Activated CD4-positive, alpha-beta memory T cell treated with anti-CD3 and anti-CD28 coated beads for 36 hours (primary cell): ENCODE results near the gene MAPK4. TPM values are rescaled to one million over a fixed set of nuclear protein-coding genes. Genes with fewer than 3 reads are reported as not detected.

Source experiments
- CTCF ChIA-PET: fragments of 350-600 bp; sonication (Branson Sonifier 250); formaldehyde crosslinking; loops from one replicate; lab custom pipeline; 2021; ENCODE audit warnings: antibody characterized with exemption, inconsistent platforms; lab: Charles Lee
- POLR2A ChIA-PET: fragments of 350-600 bp; sonication (Branson Sonifier 250); formaldehyde crosslinking; loops from one replicate; lab custom pipeline; 2021; ENCODE audit warnings: antibody characterized with exemption; lab: Charles Lee
- DNase-seq: peaks from one replicate; pipeline ENCODE4 v3.0.0-alpha.2; 2020
- H3K27ac Mint-ChIP-seq: one replicate; pipeline ENCODE4 v1.8.0; 2021; ENCODE audit warnings: mixed read lengths
- H3K27me3 Mint-ChIP-seq: one replicate; pipeline ENCODE4 v1.8.0; 2021; ENCODE audit warnings: mixed read lengths
- H3K36me3 Mint-ChIP-seq: one replicate; pipeline ENCODE4 v1.8.0; 2021; ENCODE audit warnings: mixed read lengths
- H3K4me1 Mint-ChIP-seq: one replicate; pipeline ENCODE4 v1.8.0; 2021; ENCODE audit warnings: low read depth, mixed read lengths
- H3K4me3 Mint-ChIP-seq: one replicate; pipeline ENCODE4 v1.8.0; 2021; ENCODE audit warnings: mild to moderate bottlenecking, mixed read lengths
- H3K9me3 Mint-ChIP-seq: one replicate; pipeline ENCODE4 v1.8.0; 2021; ENCODE audit warnings: mixed read lengths
- intact Hi-C: fragments of 100-400 bp; cut with micrococcal nuclease; formaldehyde crosslinking; loops from one replicate; pipeline ENCODE4 v1.15.1; 2023
- total RNA-seq, 2 experiments: library from RNA; stranded (reverse); gene quantifications; one replicate each; pipeline ENCODE4 v1.2.3, GENCODE V29; 2021

MAPK4 gene
- total RNA-seq, 2 experiments from 2014 or later = not detected

- no peak overlapping the region for H3K27ac Mint-ChIP-seq
- POLR2A ChIA-PET = no interaction called here
- no peak overlapping the region for H3K4me3 Mint-ChIP-seq
- H3K9me3 Mint-ChIP-seq = peaks cover 5% of the 10 kb centered on the region
- no peaks in the 10 kb centered on the region for H3K36me3 Mint-ChIP-seq
- CTCF ChIA-PET = no interaction called here
- H3K27me3 Mint-ChIP-seq = peaks cover 2% of the 10 kb centered on the region
- intact Hi-C loops = no loop called here
- DNase-seq = no peak
- H3K4me1 Mint-ChIP-seq = no peaks in the 10 kb centered on the region
Measured at GRCh38 chr18:50662775-50663383, 103.0 kb downstream of the MAPK4 start.

- H3K4me1 Mint-ChIP-seq = no peaks in the 10 kb centered on the region
- CTCF ChIA-PET = interaction anchor here (0.5 to 0.6 kb wide), 2 partner anchors 119 to 1085 kb away, joined by 3 read pairs; no protein-coding TSS in a partner anchor
- POLR2A ChIA-PET = no interaction called here
Measured at GRCh38 chr18:50663626-50664441, 103.9 kb downstream of the MAPK4 start.

GRCh38 chr18:50665015-50665414 lies 105.1 kb downstream of the MAPK4 start:
- Mint-ChIP-seq H3K9me3 (peaks cover 5% of the 10 kb centered on the region), H3K27ac (no peak overlapping the region), H3K4me3 (no peak overlapping the region), H3K36me3 (no peaks in the 10 kb centered on the region), H3K4me1 (no peaks in the 10 kb centered on the region), H3K27me3 (peaks cover 2% of the 10 kb centered on the region)
- DNase-seq = no peak
- ChIA-PET CTCF (no interaction called here), POLR2A (no interaction called here)
- intact Hi-C loops = no loop called here

More at GRCh38 chr18:50663626-50664441, 103.9 kb downstream of the MAPK4 start:
- H3K4me3 Mint-ChIP-seq = no peak overlapping the region
- no peak overlapping the region for H3K27ac Mint-ChIP-seq
- DNase-seq = no peak
- H3K27me3 Mint-ChIP-seq = peaks cover 2% of the 10 kb centered on the region
- intact Hi-C loops = no loop called here
- no peaks in the 10 kb centered on the region for H3K36me3 Mint-ChIP-seq
- peaks cover 5% of the 10 kb centered on the region for H3K9me3 Mint-ChIP-seq

GRCh38 chr18:50665519-50665918 lies 105.6 kb downstream of the MAPK4 start:
- H3K9me3 Mint-ChIP-seq = peaks cover 5% of the 10 kb centered on the region
- H3K27me3 Mint-ChIP-seq = peaks cover 2% of the 10 kb centered on the region
- no peak for DNase-seq
- H3K4me1 Mint-ChIP-seq = no peaks in the 10 kb centered on the region
- intact Hi-C loops = no loop called here
- H3K4me3 Mint-ChIP-seq = no peak overlapping the region
- CTCF ChIA-PET = no interaction called here
- no peaks in the 10 kb centered on the region for H3K36me3 Mint-ChIP-seq
- H3K27ac Mint-ChIP-seq = no peak overlapping the region
- POLR2A ChIA-PET = no interaction called here

- Mint-ChIP-seq H3K36me3 (no peaks in the 10 kb centered on the region), H3K9me3 (peaks cover 5% of the 10 kb centered on the region), H3K4me1 (no peaks in the 10 kb centered on the region), H3K4me3 (no peak overlapping the region), H3K27ac (no peak overlapping the region), H3K27me3 (peaks cover 2% of the 10 kb centered on the region)
- no peak for DNase-seq
- POLR2A ChIA-PET = no interaction called here
- intact Hi-C loops = no loop called here
- CTCF ChIA-PET = no interaction called here
Measured at GRCh38 chr18:50666536-50666935, 106.6 kb downstream of the MAPK4 start.

- H3K4me1 Mint-ChIP-seq = no peaks in the 10 kb centered on the region
- POLR2A ChIA-PET = no interaction called here
Measured at GRCh38 chr18:50671376-50671775, 111.5 kb downstream of the MAPK4 start.

GRCh38 chr18:50674307-50674980 lies 114.6 kb downstream of the MAPK4 start:
- intact Hi-C loops = no loop called here
- H3K27me3 Mint-ChIP-seq = no peaks in the 10 kb centered on the region
- no peak overlapping the region for H3K4me3 Mint-ChIP-seq
- no peak for DNase-seq
- POLR2A ChIA-PET = no interaction called here
- no peaks in the 10 kb centered on the region for H3K4me1 Mint-ChIP-seq
- H3K9me3 Mint-ChIP-seq = no peaks in the 10 kb centered on the region
- no peaks in the 10 kb centered on the region for H3K36me3 Mint-ChIP-seq
- CTCF ChIA-PET = no interaction called here
- no peak overlapping the region for H3K27ac Mint-ChIP-seq

More at GRCh38 chr18:50671376-50671775, 111.5 kb downstream of the MAPK4 start:
- CTCF ChIA-PET = no interaction called here
- Mint-ChIP-seq H3K36me3 (no peaks in the 10 kb centered on the region), H3K27ac (no peak overlapping the region), H3K27me3 (peaks cover 2% of the 10 kb centered on the region), H3K9me3 (no peaks in the 10 kb centered on the region), H3K4me3 (no peak overlapping the region)
- no peak for DNase-seq
- intact Hi-C loops = no loop called here

GRCh38 chr18:50675043-50675442 lies 115.2 kb downstream of the MAPK4 start:
- H3K27me3 Mint-ChIP-seq = no peaks in the 10 kb centered on the region
- no peaks in the 10 kb centered on the region for H3K9me3 Mint-ChIP-seq
- H3K4me1 Mint-ChIP-seq = no peaks in the 10 kb centered on the region
- DNase-seq = no peak
- H3K4me3 Mint-ChIP-seq = no peak overlapping the region
- ChIA-PET POLR2A (no interaction called here), CTCF (no interaction called here)
- H3K27ac Mint-ChIP-seq = no peak overlapping the region
- intact Hi-C loops = no loop called here
- no peaks in the 10 kb centered on the region for H3K36me3 Mint-ChIP-seq

- peaks cover 8% of the 10 kb centered on the region for H3K27me3 Mint-ChIP-seq
- H3K4me3 Mint-ChIP-seq = no peak overlapping the region
- no peaks in the 10 kb centered on the region for H3K36me3 Mint-ChIP-seq
- POLR2A ChIA-PET = no interaction called here
- no peak for DNase-seq
- no peak overlapping the region for H3K27ac Mint-ChIP-seq
- H3K9me3 Mint-ChIP-seq = no peaks in the 10 kb centered on the region
- CTCF ChIA-PET = no interaction called here
- no peaks in the 10 kb centered on the region for H3K4me1 Mint-ChIP-seq
- intact Hi-C loops = no loop called here
Measured at GRCh38 chr18:50678651-50679050, 118.8 kb downstream of the MAPK4 start.

- POLR2A ChIA-PET = no interaction called here
- no peak for DNase-seq
- H3K4me1 Mint-ChIP-seq = no peaks in the 10 kb centered on the region
- H3K9me3 Mint-ChIP-seq = no peaks in the 10 kb centered on the region
- H3K27me3 Mint-ChIP-seq = peaks cover 8% of the 10 kb centered on the region
- H3K36me3 Mint-ChIP-seq = no peaks in the 10 kb centered on the region
- H3K27ac Mint-ChIP-seq = no peak overlapping the region
- CTCF ChIA-PET = no interaction called here
- no peak overlapping the region for H3K4me3 Mint-ChIP-seq
- intact Hi-C loops = no loop called here
Measured at GRCh38 chr18:50679056-50679455, 119.2 kb downstream of the MAPK4 start.

- POLR2A ChIA-PET = no interaction called here
- no peak for DNase-seq
- CTCF ChIA-PET = no interaction called here
- no peak overlapping the region for H3K4me3 Mint-ChIP-seq
- no peaks in the 10 kb centered on the region for H3K9me3 Mint-ChIP-seq
- intact Hi-C loops = no loop called here
- peaks cover 8% of the 10 kb centered on the region for H3K27me3 Mint-ChIP-seq
- no peaks in the 10 kb centered on the region for H3K36me3 Mint-ChIP-seq
- no peak overlapping the region for H3K27ac Mint-ChIP-seq
- H3K4me1 Mint-ChIP-seq = no peaks in the 10 kb centered on the region
Measured at GRCh38 chr18:50679656-50680055, 119.8 kb downstream of the MAPK4 start.

- intact Hi-C loops = no loop called here
- ChIA-PET CTCF (no interaction called here), POLR2A (no interaction called here)
- no peaks in the 10 kb centered on the region for H3K36me3 Mint-ChIP-seq
- no peak for DNase-seq
- H3K4me3 Mint-ChIP-seq = no peak overlapping the region
- H3K4me1 Mint-ChIP-seq = no peaks in the 10 kb centered on the region
- peaks cover 8% of the 10 kb centered on the region for H3K27me3 Mint-ChIP-seq
- no peak overlapping the region for H3K27ac Mint-ChIP-seq
- no peaks in the 10 kb centered on the region for H3K9me3 Mint-ChIP-seq
Measured at GRCh38 chr18:50680966-50681365, 121.1 kb downstream of the MAPK4 start.
